Kidney (tissue), 14 donors: ENCODE results near the gene TTC8. TPM values are rescaled to one million over a fixed set of nuclear protein-coding genes. Genes with fewer than 3 reads are reported as not detected.

Experiments
- DNase-seq, 5 donors: peaks; one replicate each; pipeline ENCODE4 v3.0.0-alpha.2; 2013 to 2020
- FAIRE-seq: peaks from 2 replicates; lab custom pipeline; 2012; peaks lifted over from hg19 to GRCh38; lab: Jason Lieb, UNC
- H3K27ac ChIP-seq, 2 donors: one replicate each; pipeline ENCODE4 v1.7.0; 2013; ENCODE audit warnings: low read depth in 2 of 2, low read length in 2 of 2, inconsistent platforms in 1 of 2
- H3K27me3 ChIP-seq: one replicate; pipeline ENCODE4 v1.7.1; 2013; ENCODE audit warnings: low read length, inconsistent platforms; ENCODE audit not compliant: control insufficient read depth, insufficient read depth
- H3K36me3 ChIP-seq, 3 donors: one replicate each; pipeline versions ENCODE4 v1.7.0 to v1.7.1; 2013; ENCODE audit warnings: low read length in 3 of 3, control low read depth in 1 of 3, inconsistent platforms in 1 of 3; ENCODE audit not compliant: insufficient read depth in 3 of 3, control insufficient read depth in 2 of 3
- H3K4me1 ChIP-seq, 3 donors: one replicate each; pipeline versions ENCODE4 v1.7.0 to v1.7.1; 2013; ENCODE audit warnings: low read length in 3 of 3, inconsistent platforms in 1 of 3, low read depth in 1 of 3; ENCODE audit not compliant: control insufficient read depth in 2 of 3, insufficient read depth in 2 of 3
- H3K4me3 ChIP-seq, 3 donors: one replicate each; pipeline versions ENCODE4 v1.7.0 to v1.8.1; 2013; ENCODE audit warnings: low read length in 3 of 3, control low read depth in 1 of 3, inconsistent platforms in 1 of 3
- H3K9ac ChIP-seq, 3 donors: one replicate each; pipeline versions ENCODE4 v1.7.0 to v1.7.1; 2013; ENCODE audit warnings: low read length in 3 of 3, control low read depth in 1 of 3, inconsistent platforms in 1 of 3
- H3K9me3 ChIP-seq, 3 donors: one replicate each; pipeline versions ENCODE4 v1.7.0 to v1.7.1; 2013; ENCODE audit warnings: low read length in 3 of 3, control low read depth in 1 of 3, inconsistent platforms in 1 of 3; ENCODE audit not compliant: control insufficient read depth in 2 of 3, insufficient read depth in 1 of 3
- intact Hi-C: fragments of 100-400 bp; cut with DNase I; formaldehyde crosslinking; loops from one replicate; pipeline ENCODE4 v1.11.1; 2022
- polyA plus RNA-seq: library from polyadenylated mRNA; stranded (reverse); fragments of 350-450 nt; fragmentation: Illumina TruSeq; extraction: RNeasy Lipid Tissue Mini Kit (QIAGEN cat#74804); gene quantifications from one replicate; pipeline ENCODE4 v1.2.3, GENCODE V29; 2014; ENCODE audit warnings: low read depth, low replicate concordance; ENCODE audit not compliant: insufficient read depth
- total RNA-seq: library from RNA; stranded (reverse); fragmentation: NEBNext Ultra II Directional; extraction: Animal tissue kit (Norgen Biotek cat#: 25700); gene quantifications from one replicate; pipeline ENCODE4 v1.2.1, GENCODE V29; 2021
- TF ChIP-seq, protein P1 (sequence below): IDR thresholded peaks from 3 replicates; pipeline ENCODE4 v1.5.1; 2012; ENCODE audit warnings: mild to moderate bottlenecking, moderate library complexity, borderline replicate concordance; ENCODE audit not compliant: insufficient read depth; ENCODE audit errors: extremely low read depth
- donor health status: control.
- donor health status: control.
- donor health status: control.
- donor health status: control.
- donor health status: control.
- donor health status: DM: yes; HTN: yes; CAD: no.
- donor health status: Normal renal cell carcinoma (clear cell type).

Gene TTC8
- total and polyA plus RNA-seq, 2 donors from 2014 or later = 14.0 to 17.2 TPM

GRCh38 chr14:88791629-88792472, 32.6 kb upstream of the TTC8 start:
- Histone ChIP-seq H3K9me3 (no peaks in the 10 kb centered on the region), H3K4me3 (peak overlapping the region; percentile 17 to 67 (median 51)), H3K4me1 (peaks cover 0 to 3% (median 0%) of the 10 kb centered on the region in 3 donors), H3K27ac (no peak overlapping the region), H3K9ac (peak overlapping the region in 1 of 3 donors; percentile 53), H3K27me3 (peaks cover 10% of the 10 kb centered on the region), H3K36me3 (no peaks in the 10 kb centered on the region)
- intact Hi-C loops = no loop called here
- no peak for FAIRE-seq
- TF ChIP-seq, protein P1, sequence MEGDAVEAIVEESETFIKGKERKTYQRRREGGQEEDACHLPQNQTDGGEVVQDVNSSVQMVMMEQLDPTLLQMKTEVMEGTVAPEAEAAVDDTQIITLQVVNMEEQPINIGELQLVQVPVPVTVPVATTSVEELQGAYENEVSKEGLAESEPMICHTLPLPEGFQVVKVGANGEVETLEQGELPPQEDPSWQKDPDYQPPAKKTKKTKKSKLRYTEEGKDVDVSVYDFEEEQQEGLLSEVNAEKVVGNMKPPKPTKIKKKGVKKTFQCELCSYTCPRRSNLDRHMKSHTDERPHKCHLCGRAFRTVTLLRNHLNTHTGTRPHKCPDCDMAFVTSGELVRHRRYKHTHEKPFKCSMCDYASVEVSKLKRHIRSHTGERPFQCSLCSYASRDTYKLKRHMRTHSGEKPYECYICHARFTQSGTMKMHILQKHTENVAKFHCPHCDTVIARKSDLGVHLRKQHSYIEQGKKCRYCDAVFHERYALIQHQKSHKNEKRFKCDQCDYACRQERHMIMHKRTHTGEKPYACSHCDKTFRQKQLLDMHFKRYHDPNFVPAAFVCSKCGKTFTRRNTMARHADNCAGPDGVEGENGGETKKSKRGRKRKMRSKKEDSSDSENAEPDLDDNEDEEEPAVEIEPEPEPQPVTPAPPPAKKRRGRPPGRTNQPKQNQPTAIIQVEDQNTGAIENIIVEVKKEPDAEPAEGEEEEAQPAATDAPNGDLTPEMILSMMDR = no peak
- DNase-seq = peak; percentile 10 to 74 (median 39)

- H3K4me3 ChIP-seq = peak within 1 kb of the TSS; percentile 63 to 84 (median 67)
- peak within 1 kb of the TSS; percentile 39 to 74 (median 53) for H3K9ac ChIP-seq
- peaks cover 0 to 3% (median 0%) of the 10 kb centered on the region in 3 donors for H3K4me1 ChIP-seq
- FAIRE-seq = no peak
- DNase-seq = peak; percentile 88 to 93 (median 90)
- peaks cover 10% of the 10 kb centered on the region for H3K27me3 ChIP-seq
- intact Hi-C loops = no loop called here
- TF ChIP-seq, protein P1 = no peak
- peak within 1 kb of the TSS in 1 of 2 donors; percentile 34 for H3K27ac ChIP-seq
- no peaks in the 10 kb centered on the region for H3K36me3 ChIP-seq
- H3K9me3 ChIP-seq = no peaks in the 10 kb centered on the region
Observed at GRCh38 chr14:88792473-88793258, 31.8 kb upstream of the TTC8 start, which contains the start of gene EML5. TSS of gene EML5 (minus strand) at chr14:88792953. CDS start at chr14:88792503, 450 bp downstream.

DNA sequence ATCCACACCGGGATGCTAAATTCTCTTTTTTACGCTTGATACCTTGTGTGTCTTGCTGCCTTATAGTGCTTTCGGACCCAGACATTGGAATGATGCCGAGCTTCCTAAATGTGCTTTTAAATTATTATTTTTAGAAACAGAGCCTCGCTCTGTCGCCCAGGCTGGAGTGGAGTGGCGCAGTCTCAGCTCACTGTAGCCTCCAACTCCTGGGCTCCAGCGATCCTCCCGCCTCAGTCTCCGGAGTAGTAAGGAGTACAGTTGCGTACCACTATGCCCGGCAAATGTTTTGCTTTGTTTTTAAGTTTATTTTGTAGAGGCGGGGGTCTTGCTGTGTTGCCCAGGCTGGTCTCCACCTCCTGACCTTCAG, 31.2 kb upstream of the TTC8 start:
- intact Hi-C loops = no loop called here
- TF ChIP-seq, protein P1 = no peak
- Histone ChIP-seq H3K4me3 (peak overlapping the region; percentile 61 to 84 (median 63)), H3K9me3 (no peaks in the 10 kb centered on the region), H3K27me3 (peaks cover 10% of the 10 kb centered on the region), H3K4me1 (peaks cover 0 to 3% (median 0%) of the 10 kb centered on the region in 3 donors), H3K9ac (peak overlapping the region in 2 of 3 donors; percentile 39 to 74), H3K36me3 (no peaks in the 10 kb centered on the region), H3K27ac (peak overlapping the region in 1 of 2 donors; percentile 34)
- DNase-seq = no peak
- FAIRE-seq = no peak
